ENCODE measurements around the gene REV1. TPM values are rescaled to one million over a fixed set of nuclear protein-coding genes. Genes with fewer than 3 reads are reported as not detected.
A peak's percentile ranks its signal among the peaks of the same experiment; 100 is the strongest.

REV1 gene
- total and polyA plus RNA-seq, 9 of the 15 experiments (the other 6 are each of a cell fraction or from before 2014, with no cell fraction given): 12.8 to 54.4 (median 29.6) TPM

DNA sequence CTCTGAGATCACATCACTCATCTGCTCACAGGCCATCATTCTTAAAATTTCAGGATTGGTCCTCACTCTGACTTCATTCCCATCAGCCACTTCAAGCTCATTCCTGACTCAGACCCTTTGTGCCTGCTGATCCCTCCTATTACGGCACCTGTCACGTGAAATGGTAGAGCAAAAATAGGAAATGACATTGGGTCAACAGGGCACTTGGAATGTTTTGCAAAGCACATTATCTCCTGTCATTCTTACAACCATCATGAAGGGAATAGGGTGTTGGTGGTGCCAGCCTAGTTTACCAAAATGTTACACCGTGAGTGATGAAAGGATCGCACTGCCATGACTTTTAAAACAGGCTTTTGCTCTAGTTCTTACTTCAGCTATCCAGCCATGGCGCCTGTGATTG, 91.5 kb downstream of the REV1 start:
- Histone ChIP-seq H4K20me1 (replicated peaks; ENCODE audit: control insufficient read depth, insufficient read depth, low read length) (no peaks in the 10 kb centered on the region), H3K4me2 (ENCODE audit: insufficient read depth, low read length) (no peak overlapping the region), H3K9me3 (replicated peaks; ENCODE audit: control insufficient read depth, insufficient read depth, low read depth, low read length) (no peaks in the 10 kb centered on the region), H3K9ac (ENCODE audit: insufficient read depth in 1 of 2, low read depth in 2 of 2, low read length in 2 of 2) (no peak overlapping the region), H3K27me3 (ENCODE audit: control insufficient read depth in 2 of 2, insufficient read depth in 2 of 2, low read length in 2 of 2) (no peaks in the 10 kb centered on the region), H3K4me1 (replicated peaks in 1 of 2; ENCODE audit: control insufficient read depth in 2 of 2, insufficient read depth in 2 of 2, low read length in 2 of 2) (no peaks in the 10 kb centered on the region), H3K36me3 (ENCODE audit: control insufficient read depth, insufficient read depth, low read length) (peaks cover 99% of the 10 kb centered on the region), H3K4me3 (no peak overlapping the region), H3K79me2 (ENCODE audit: control insufficient read depth, insufficient read depth, low read length) (no peaks in the 10 kb centered on the region), H3K27ac (ENCODE audit: extremely low read depth, low read depth, low read length) (no peak overlapping the region), H3K9me1 (ENCODE audit: control insufficient read depth, insufficient read depth, low read length) (no peaks in the 10 kb centered on the region), H2AFZ (ENCODE audit: low read depth, low read length) (no peak overlapping the region)
- FAIRE-seq (no peak), ATAC-seq (no peak), DNase-seq (ENCODE audit: extremely low read depth in 1 of 4, low spot score in 3 of 4) (no peak)
- in situ Hi-C loops (cut with MboI) (no loop called here), intact Hi-C loops (cut with micrococcal nuclease) (no loop called here)
- no TSS peak for BruUV-seq (replicated peaks)
- CTCF ChIA-PET (ENCODE audit: low intra/inter-chr PET ratio): no interaction called here
- TF ChIP-seq TAF9B (IDR thresholded peaks at IDR 0.05; ENCODE audit: partially characterized antibody) (no peak), BMI1 (IDR thresholded peaks at IDR 0.05; ENCODE audit: low read length) (no peak), POLR2AphosphoS2 (IDR thresholded peaks at IDR 0.05; ENCODE audit: low read length) (peak; percentile 21; the same call in 1 of the 2 replicates)
- POLR2A ChIA-PET: interaction anchor here (1.1 to 2.3 kb wide), 5 partner anchors 10 to 61 kb away, joined by 3 to 10 read pairs (median 3); partner anchors contain the start of gene EIF5B
- WGBS (ENCODE audit: insufficient coverage, low coverage, missing lambda C conversion rate): 95% methylated on average over 5 of the region's 5 CpGs

DNA sequence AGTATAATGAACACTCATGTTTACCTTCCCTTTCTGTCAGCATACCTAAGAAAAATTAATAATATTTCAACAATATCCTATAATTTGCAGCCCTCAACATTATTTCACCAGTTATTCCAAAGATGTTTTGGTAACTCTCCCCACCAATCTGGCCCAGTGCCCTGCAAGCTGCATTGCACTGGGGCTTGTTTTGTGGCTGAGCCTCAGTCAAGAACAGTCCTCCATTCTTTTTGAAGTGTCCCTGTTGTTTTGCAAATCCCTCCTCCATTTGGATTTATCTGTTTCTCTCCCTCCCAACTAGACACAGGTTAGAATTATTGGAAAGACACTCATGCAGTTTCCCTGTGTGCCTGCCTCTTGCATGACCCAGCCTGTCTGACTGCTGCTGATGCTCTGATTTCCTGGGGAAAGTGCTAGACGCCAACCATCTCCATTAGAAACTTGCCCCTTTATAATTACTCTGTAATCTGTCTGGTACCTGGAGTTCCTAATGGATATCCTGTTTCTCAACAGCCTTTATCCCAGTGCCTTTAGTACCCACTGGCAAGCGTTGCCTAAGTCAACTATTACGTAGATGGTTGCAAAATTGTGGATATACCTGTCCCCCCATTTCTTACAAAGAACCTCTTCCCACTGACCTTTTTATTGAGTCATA, 92.4 kb downstream of the REV1 start:
- ATAC-seq (no peak), DNase-seq (ENCODE audit: extremely low read depth in 1 of 4, low spot score in 3 of 4) (no peak), FAIRE-seq (no peak)
- 90% methylated on average over 3 of the region's 3 CpGs for WGBS (ENCODE audit: insufficient coverage, low coverage, missing lambda C conversion rate)
- Histone ChIP-seq H2AFZ (ENCODE audit: low read depth, low read length) (no peak overlapping the region), H3K9ac (ENCODE audit: insufficient read depth in 1 of 2, low read depth in 2 of 2, low read length in 2 of 2) (no peak overlapping the region), H4K20me1 (replicated peaks; ENCODE audit: control insufficient read depth, insufficient read depth, low read length) (no peaks in the 10 kb centered on the region), H3K79me2 (ENCODE audit: control insufficient read depth, insufficient read depth, low read length) (no peaks in the 10 kb centered on the region), H3K4me3 (no peak overlapping the region), H3K36me3 (ENCODE audit: control insufficient read depth, insufficient read depth, low read length) (peaks cover 99% of the 10 kb centered on the region), H3K4me1 (replicated peaks in 1 of 2; ENCODE audit: control insufficient read depth in 2 of 2, insufficient read depth in 2 of 2, low read length in 2 of 2) (no peaks in the 10 kb centered on the region), H3K9me1 (ENCODE audit: control insufficient read depth, insufficient read depth, low read length) (no peaks in the 10 kb centered on the region), H3K4me2 (ENCODE audit: insufficient read depth, low read length) (no peak overlapping the region), H3K9me3 (replicated peaks; ENCODE audit: control insufficient read depth, insufficient read depth, low read depth, low read length) (no peaks in the 10 kb centered on the region), H3K27me3 (ENCODE audit: control insufficient read depth in 2 of 2, insufficient read depth in 2 of 2, low read length in 2 of 2) (no peaks in the 10 kb centered on the region), H3K27ac (ENCODE audit: extremely low read depth, low read depth, low read length) (no peak overlapping the region)
- no TSS peak for BruUV-seq (replicated peaks)
- ChIA-PET CTCF (ENCODE audit: low intra/inter-chr PET ratio) (no interaction called here), POLR2A (interaction anchor here (1.3 kb wide), 1 partner anchor 17 kb away, joined by 3 read pairs; no protein-coding TSS in a partner anchor)
- intact Hi-C loops (cut with micrococcal nuclease) (no loop called here), in situ Hi-C loops (cut with MboI) (no loop called here)
- TF ChIP-seq, protein P1, sequence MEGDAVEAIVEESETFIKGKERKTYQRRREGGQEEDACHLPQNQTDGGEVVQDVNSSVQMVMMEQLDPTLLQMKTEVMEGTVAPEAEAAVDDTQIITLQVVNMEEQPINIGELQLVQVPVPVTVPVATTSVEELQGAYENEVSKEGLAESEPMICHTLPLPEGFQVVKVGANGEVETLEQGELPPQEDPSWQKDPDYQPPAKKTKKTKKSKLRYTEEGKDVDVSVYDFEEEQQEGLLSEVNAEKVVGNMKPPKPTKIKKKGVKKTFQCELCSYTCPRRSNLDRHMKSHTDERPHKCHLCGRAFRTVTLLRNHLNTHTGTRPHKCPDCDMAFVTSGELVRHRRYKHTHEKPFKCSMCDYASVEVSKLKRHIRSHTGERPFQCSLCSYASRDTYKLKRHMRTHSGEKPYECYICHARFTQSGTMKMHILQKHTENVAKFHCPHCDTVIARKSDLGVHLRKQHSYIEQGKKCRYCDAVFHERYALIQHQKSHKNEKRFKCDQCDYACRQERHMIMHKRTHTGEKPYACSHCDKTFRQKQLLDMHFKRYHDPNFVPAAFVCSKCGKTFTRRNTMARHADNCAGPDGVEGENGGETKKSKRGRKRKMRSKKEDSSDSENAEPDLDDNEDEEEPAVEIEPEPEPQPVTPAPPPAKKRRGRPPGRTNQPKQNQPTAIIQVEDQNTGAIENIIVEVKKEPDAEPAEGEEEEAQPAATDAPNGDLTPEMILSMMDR (IDR thresholded peaks at IDR 0.05 in 2 of 3, conservative IDR thresholded peaks at IDR 0.05 in 1 of 3; ENCODE audit: insufficient read depth in 2 of 3, low read depth in 1 of 3, low read length in 3 of 3): no peak
- TF ChIP-seq ZNF253 (CRISPR knock-in tag; conservative IDR thresholded peaks at IDR 0.05) (no peak), OTX1 (CRISPR knock-in tag; IDR thresholded peaks at IDR 0.05) (no peak), ETV5 (CRISPR knock-in tag; IDR thresholded peaks at IDR 0.05; ENCODE audit: low read depth) (no peak), PML (IDR thresholded peaks at IDR 0.05; ENCODE audit: low read length) (no peak), JUNB (CRISPR knock-in tag; conservative IDR thresholded peaks at IDR 0.05) (no peak), HDAC3 (IDR thresholded peaks at IDR 0.05; ENCODE audit: borderline replicate concordance, partially characterized antibody) (no peak), ZNF217 (CRISPR knock-in tag; IDR thresholded peaks at IDR 0.05) (no peak), SIN3B (IDR thresholded peaks at IDR 0.05; ENCODE audit: low read depth) (no peak)
- TF ChIP-seq, protein P2, sequence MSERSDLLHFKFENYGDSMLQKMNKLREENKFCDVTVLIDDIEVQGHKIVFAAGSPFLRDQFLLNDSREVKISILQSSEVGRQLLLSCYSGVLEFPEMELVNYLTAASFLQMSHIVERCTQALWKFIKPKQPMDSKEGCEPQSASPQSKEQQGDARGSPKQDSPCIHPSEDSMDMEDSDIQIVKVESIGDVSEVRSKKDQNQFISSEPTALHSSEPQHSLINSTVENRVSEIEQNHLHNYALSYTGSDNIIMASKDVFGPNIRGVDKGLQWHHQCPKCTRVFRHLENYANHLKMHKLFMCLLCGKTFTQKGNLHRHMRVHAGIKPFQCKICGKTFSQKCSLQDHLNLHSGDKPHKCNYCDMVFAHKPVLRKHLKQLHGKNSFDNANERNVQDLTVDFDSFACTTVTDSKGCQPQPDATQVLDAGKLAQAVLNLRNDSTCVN (CRISPR knock-in tag; IDR thresholded peaks at IDR 0.05): no peak
